NK-92 (cell line): ENCODE results near the gene ATP5MC2.

ENCODE experiments used
- DNase-seq: peaks from one replicate; lab custom pipeline; 2025; ENCODE audit not compliant: unreplicated experiment; lab: John Stamatoyannopoulos, UW

The ATP5MC2 gene

GRCh38 chr12:53616950-53617349 lies 58.9 kb downstream of the ATP5MC2 start:
- DNase-seq: no peak
